Measurements from ENCODE around the gene VPS4A. TPM values are rescaled to one million over a fixed set of nuclear protein-coding genes. Genes with fewer than 3 reads are reported as not detected.

The VPS4A gene
- polyA plus RNA-seq, 1 of the 3 experiments (the other 2 are of a cell fraction): 20.8 TPM

DNA sequence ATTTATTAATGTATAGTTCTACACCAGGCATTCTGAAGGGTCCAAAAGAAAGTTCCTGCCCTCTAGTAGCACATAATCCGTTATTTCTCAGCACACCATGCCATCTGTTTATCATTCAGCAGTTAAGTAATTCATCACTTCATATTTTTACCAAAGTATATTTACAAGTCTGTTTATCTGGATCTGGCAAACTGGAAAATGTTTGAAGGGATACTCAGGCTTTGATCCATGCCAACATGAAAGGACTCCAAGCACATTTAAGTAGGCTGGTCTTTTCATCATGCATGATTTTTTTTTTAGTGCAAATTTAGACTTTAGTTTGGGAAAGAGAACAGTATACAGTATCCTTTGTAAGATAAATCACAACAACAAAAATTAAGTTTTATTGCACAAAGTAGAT is 4.1 kb upstream of the VPS4A start:
- WGBS (ENCODE audit: low lambda C conversion rate): 96% methylated on average over 1 of the region's 1 CpG
- CTCF ChIA-PET: interaction anchor here (1.3 kb wide), 1 partner anchor 157 kb away, joined by 4 read pairs; no protein-coding TSS in a partner anchor
- no peak for DNase-seq

DNA sequence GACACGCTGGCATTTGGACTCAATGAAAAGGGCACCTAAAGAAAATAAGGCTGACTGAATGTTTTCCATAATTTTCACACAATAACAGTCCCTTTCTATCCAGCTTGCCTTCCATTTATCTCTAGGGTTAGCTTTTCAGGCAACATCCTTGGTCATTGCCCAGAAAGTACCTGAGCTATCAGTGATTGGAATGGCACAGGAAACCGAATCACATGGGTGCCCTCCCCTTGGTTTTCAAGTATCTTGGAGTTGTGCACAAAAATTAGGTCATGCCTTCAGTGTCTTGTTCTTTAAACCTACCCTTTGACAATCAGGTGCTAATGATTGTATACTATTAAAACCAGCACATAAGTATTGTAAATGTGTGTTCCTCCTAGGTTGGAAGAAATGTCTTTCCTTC is 3.3 kb upstream of the VPS4A start:
- Histone ChIP-seq H3K4me3 (ENCODE audit: low read depth in 2 of 2, low read length in 1 of 2) (no peak overlapping the region), H2AFZ (ENCODE audit: low read depth) (no peak overlapping the region), H3K79me2 (ENCODE audit: insufficient read depth) (peaks cover 14% of the 10 kb centered on the region), H3K27me3 (ENCODE audit: insufficient read depth) (no peaks in the 10 kb centered on the region), H3K9me2 (no peaks in the 10 kb centered on the region), H3K9ac (no peak overlapping the region), H3K36me3 (replicated peaks in 1 of 2; ENCODE audit: control insufficient read depth in 1 of 2, insufficient read depth in 2 of 2, low read length in 1 of 2) (peaks cover 7 to 14% of the 10 kb centered on the region in 2 experiments), H3K27ac (ENCODE audit: low read depth in 2 of 2, low read length in 1 of 2) (no peak overlapping the region), H3K4me2 (no peak overlapping the region), H3K9me3 (no peaks in the 10 kb centered on the region), H4K20me1 (ENCODE audit: insufficient read depth) (peaks cover 5% of the 10 kb centered on the region; the same call in 1 of the 2 replicates), H3F3A (replicated peaks; ENCODE audit: insufficient read depth) (peaks cover 23% of the 10 kb centered on the region), H3K4me1 (ENCODE audit: control insufficient read depth in 1 of 2, insufficient read depth in 2 of 2, low read depth in 1 of 2, low read length in 1 of 2) (peaks cover 0 to 5% of the 10 kb centered on the region in 2 experiments; a peak in 1 of 4 replicates)
- DNase-seq: no peak
- POLR2A ChIA-PET: no interaction called here
- CTCF ChIA-PET: interaction anchor here (1.3 kb wide), 1 partner anchor 158 kb away, joined by 4 read pairs; no protein-coding TSS in a partner anchor
- WGBS (ENCODE audit: low lambda C conversion rate): 93% methylated on average over 2 of the region's 2 CpGs
- no peak for TF ChIP-seq TAF1 (IDR thresholded peaks at IDR 0.05; ENCODE audit: borderline replicate concordance, low read depth, low read length)
- no peak for TF ChIP-seq MEF2A (IDR thresholded peaks at IDR 0.05; ENCODE audit: borderline replicate concordance, low read depth)
- TF ChIP-seq RXRA (IDR thresholded peaks at IDR 0.05; ENCODE audit: borderline replicate concordance, low read depth): no peak
- TF ChIP-seq GATA2 (CRISPR knock-in tag; IDR thresholded peaks at IDR 0.05): no peak
- TF ChIP-seq FOSL2 (IDR thresholded peaks at IDR 0.05; ENCODE audit: borderline replicate concordance, low read depth): no peak
- no peak for TF ChIP-seq POLR2AphosphoS5 (IDR thresholded peaks at IDR 0.05; ENCODE audit: low read depth, low read length)
- TF ChIP-seq ELF1 (IDR thresholded peaks at IDR 0.05): no peak
- TF ChIP-seq, protein P1, sequence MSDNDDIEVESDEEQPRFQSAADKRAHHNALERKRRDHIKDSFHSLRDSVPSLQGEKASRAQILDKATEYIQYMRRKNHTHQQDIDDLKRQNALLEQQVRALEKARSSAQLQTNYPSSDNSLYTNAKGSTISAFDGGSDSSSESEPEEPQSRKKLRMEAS (IDR thresholded peaks at IDR 0.05; ENCODE audit: low read depth): no peak
- TF ChIP-seq SMC3 (IDR thresholded peaks at IDR 0.05; ENCODE audit: low read depth, low read length): no peak
- TF ChIP-seq, protein P2, sequence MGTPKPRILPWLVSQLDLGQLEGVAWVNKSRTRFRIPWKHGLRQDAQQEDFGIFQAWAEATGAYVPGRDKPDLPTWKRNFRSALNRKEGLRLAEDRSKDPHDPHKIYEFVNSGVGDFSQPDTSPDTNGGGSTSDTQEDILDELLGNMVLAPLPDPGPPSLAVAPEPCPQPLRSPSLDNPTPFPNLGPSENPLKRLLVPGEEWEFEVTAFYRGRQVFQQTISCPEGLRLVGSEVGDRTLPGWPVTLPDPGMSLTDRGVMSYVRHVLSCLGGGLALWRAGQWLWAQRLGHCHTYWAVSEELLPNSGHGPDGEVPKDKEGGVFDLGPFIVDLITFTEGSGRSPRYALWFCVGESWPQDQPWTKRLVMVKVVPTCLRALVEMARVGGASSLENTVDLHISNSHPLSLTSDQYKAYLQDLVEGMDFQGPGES (IDR thresholded peaks at IDR 0.05; ENCODE audit: low read depth, low read length): no peak
- TF ChIP-seq EZH2phosphoT487 (IDR thresholded peaks at IDR 0.05; ENCODE audit: borderline replicate concordance, low read depth): no peak
- TF ChIP-seq MXI1 (IDR thresholded peaks at IDR 0.05; ENCODE audit: low read depth, low read length): no peak
- no peak for TF ChIP-seq TEAD4 (IDR thresholded peaks at IDR 0.05; ENCODE audit: borderline replicate concordance, insufficient read depth)
- TF ChIP-seq FOXM1 (IDR thresholded peaks at IDR 0.05; ENCODE audit: low read depth): no peak

More for the DNA sequence above, 4.1 kb upstream of the VPS4A start:
- Histone ChIP-seq H3K4me2 (no peak overlapping the region), H3K79me2 (ENCODE audit: insufficient read depth) (peaks cover 7% of the 10 kb centered on the region), H3K4me1 (ENCODE audit: control insufficient read depth in 1 of 2, insufficient read depth in 2 of 2, low read depth in 1 of 2, low read length in 1 of 2) (peaks cover 0 to 2% of the 10 kb centered on the region in 2 experiments; a peak in 1 of 4 replicates), H3K4me3 (ENCODE audit: low read depth in 2 of 2, low read length in 1 of 2) (no peak overlapping the region), H2AFZ (ENCODE audit: low read depth) (no peak overlapping the region), H4K20me1 (ENCODE audit: insufficient read depth) (peaks cover 3% of the 10 kb centered on the region; the same call in 1 of the 2 replicates), H3K9me2 (no peaks in the 10 kb centered on the region), H3K36me3 (replicated peaks in 1 of 2; ENCODE audit: control insufficient read depth in 1 of 2, insufficient read depth in 2 of 2, low read length in 1 of 2) (peaks cover 7 to 16% of the 10 kb centered on the region in 2 experiments), H3F3A (replicated peaks; ENCODE audit: insufficient read depth) (peaks cover 23% of the 10 kb centered on the region), H3K27ac (ENCODE audit: low read depth in 2 of 2, low read length in 1 of 2) (no peak overlapping the region), H3K9me3 (no peaks in the 10 kb centered on the region), H3K27me3 (ENCODE audit: insufficient read depth) (no peaks in the 10 kb centered on the region), H3K9ac (no peak overlapping the region)
- POLR2A ChIA-PET: no interaction called here
- TF ChIP-seq FOXM1 (IDR thresholded peaks at IDR 0.05; ENCODE audit: low read depth): no peak
- TF ChIP-seq, protein P3, sequence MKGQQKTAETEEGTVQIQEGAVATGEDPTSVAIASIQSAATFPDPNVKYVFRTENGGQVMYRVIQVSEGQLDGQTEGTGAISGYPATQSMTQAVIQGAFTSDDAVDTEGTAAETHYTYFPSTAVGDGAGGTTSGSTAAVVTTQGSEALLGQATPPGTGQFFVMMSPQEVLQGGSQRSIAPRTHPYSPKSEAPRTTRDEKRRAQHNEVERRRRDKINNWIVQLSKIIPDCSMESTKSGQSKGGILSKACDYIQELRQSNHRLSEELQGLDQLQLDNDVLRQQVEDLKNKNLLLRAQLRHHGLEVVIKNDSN (IDR thresholded peaks at IDR 0.05; ENCODE audit: borderline replicate concordance, low read depth): no peak
- TF ChIP-seq RFX5 (IDR thresholded peaks at IDR 0.05; ENCODE audit: low read length): no peak
- TF ChIP-seq EP300 (IDR thresholded peaks at IDR 0.05; ENCODE audit: borderline replicate concordance in 1 of 2, low read depth in 1 of 2, low read length in 1 of 2): no peak
- TF ChIP-seq, protein P4, sequence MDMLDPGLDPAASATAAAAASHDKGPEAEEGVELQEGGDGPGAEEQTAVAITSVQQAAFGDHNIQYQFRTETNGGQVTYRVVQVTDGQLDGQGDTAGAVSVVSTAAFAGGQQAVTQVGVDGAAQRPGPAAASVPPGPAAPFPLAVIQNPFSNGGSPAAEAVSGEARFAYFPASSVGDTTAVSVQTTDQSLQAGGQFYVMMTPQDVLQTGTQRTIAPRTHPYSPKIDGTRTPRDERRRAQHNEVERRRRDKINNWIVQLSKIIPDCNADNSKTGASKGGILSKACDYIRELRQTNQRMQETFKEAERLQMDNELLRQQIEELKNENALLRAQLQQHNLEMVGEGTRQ (IDR thresholded peaks at IDR 0.05; ENCODE audit: borderline replicate concordance, low read depth, low read length): no peak
- TF ChIP-seq, protein P2 (IDR thresholded peaks at IDR 0.05; ENCODE audit: low read depth, low read length): no peak
- TF ChIP-seq SIN3A (IDR thresholded peaks at IDR 0.05; ENCODE audit: borderline replicate concordance, low read depth, low read length): no peak
- TF ChIP-seq NRF1 (IDR thresholded peaks at IDR 0.05; ENCODE audit: low read depth, low read length): no peak
- TF ChIP-seq, protein P5, sequence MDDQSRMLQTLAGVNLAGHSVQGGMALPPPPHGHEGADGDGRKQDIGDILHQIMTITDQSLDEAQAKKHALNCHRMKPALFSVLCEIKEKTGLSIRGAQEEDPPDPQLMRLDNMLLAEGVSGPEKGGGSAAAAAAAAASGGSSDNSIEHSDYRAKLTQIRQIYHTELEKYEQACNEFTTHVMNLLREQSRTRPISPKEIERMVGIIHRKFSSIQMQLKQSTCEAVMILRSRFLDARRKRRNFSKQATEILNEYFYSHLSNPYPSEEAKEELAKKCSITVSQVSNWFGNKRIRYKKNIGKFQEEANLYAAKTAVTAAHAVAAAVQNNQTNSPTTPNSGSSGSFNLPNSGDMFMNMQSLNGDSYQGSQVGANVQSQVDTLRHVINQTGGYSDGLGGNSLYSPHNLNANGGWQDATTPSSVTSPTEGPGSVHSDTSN (IDR thresholded peaks at IDR 0.05): no peak
- no peak for TF ChIP-seq EZH2phosphoT487 (IDR thresholded peaks at IDR 0.05; ENCODE audit: borderline replicate concordance, low read depth)
- no peak for TF ChIP-seq MEF2A (IDR thresholded peaks at IDR 0.05; ENCODE audit: borderline replicate concordance, low read depth)
- no peak for TF ChIP-seq RXRA (IDR thresholded peaks at IDR 0.05; ENCODE audit: borderline replicate concordance, low read depth)
- no peak for TF ChIP-seq RCOR1 (IDR thresholded peaks at IDR 0.05; ENCODE audit: low read length)
